Panc1 (cell line): Measurements from ENCODE around the gene DNAJA3. TPM values are rescaled to one million over a fixed set of nuclear protein-coding genes. Genes with fewer than 3 reads are reported as not detected.

Source experiments
- ATAC-seq: fragments of 200-7000 bp; cut with Tn5 transposase; 2 replicates; pipeline ENCODE4 v1.9.1; 2020; ENCODE audit warnings: mild to moderate bottlenecking, moderate library complexity
- BruUV-seq: library from RNA; stranded (reverse); fragments of 400-500 nt; replicated peaks from 2 replicates; lab custom pipeline; 2021; lab: Mats Ljungman, UMichigan
- CTCF ChIA-PET: fragments of 300-600 bp; sonication (Branson Sonifier 250); formaldehyde crosslinking; loops from one replicate; lab custom pipeline; 2022; ENCODE audit warnings: antibody characterized with exemption; lab: Charles Lee
- POLR2A ChIA-PET: fragments of 300-600 bp; sonication (Branson Sonifier 250); formaldehyde crosslinking; loops from one replicate; lab custom pipeline; 2022; ENCODE audit warnings: antibody characterized with exemption; lab: Charles Lee
- DNase-seq: peaks from one replicate; pipeline ENCODE4 v3.0.0-alpha.2; 2010; ENCODE audit warnings: low read depth, low spot score
- H3K27ac ChIP-seq: 2 replicates; pipeline ENCODE4 v1.5.1; 2011; ENCODE audit warnings: mild to moderate bottlenecking, low read length, inconsistent platforms
- H3K27me3 ChIP-seq: fragments of 200-500 bp; sonication (Bioruptor generic); 2 replicates; pipeline ENCODE4 v1.6.0; 2014; ENCODE audit warnings: low read length, inconsistent platforms; ENCODE audit not compliant: control insufficient read depth, insufficient read depth
- H3K36me3 ChIP-seq: fragments of 200-500 bp; sonication (Bioruptor generic); 2 replicates; pipeline ENCODE4 v1.5.1; 2014; ENCODE audit warnings: inconsistent platforms, mild to moderate bottlenecking, low read length, moderate library complexity; ENCODE audit not compliant: control insufficient read depth, insufficient read depth
- H3K4me1 ChIP-seq: 2 replicates; pipeline ENCODE4 v1.5.1; 2011; ENCODE audit warnings: inconsistent platforms, mild to moderate bottlenecking, low read length, moderate library complexity; ENCODE audit not compliant: control insufficient read depth, insufficient read depth
- H3K4me3 ChIP-seq, 2 experiments: 2 replicates each; pipeline ENCODE4 v1.5.1; 2011 to 2012; ENCODE audit warnings: low read depth in 2 of 2, low read length in 2 of 2, mild to moderate bottlenecking in 2 of 2, inconsistent platforms in 1 of 2, moderate library complexity in 1 of 2
- H3K9me3 ChIP-seq: fragments of 200-500 bp; sonication (Bioruptor generic); 2 replicates; pipeline ENCODE4 v1.5.1; 2014; ENCODE audit warnings: low read depth, mild to moderate bottlenecking, inconsistent platforms, low read length, moderate library complexity; ENCODE audit not compliant: control insufficient read depth, insufficient read depth
- POLR2AphosphoS5 ChIP-seq: IDR thresholded peaks from 2 replicates; pipeline ENCODE4 v1.6.1; 2012; ENCODE audit warnings: mild to moderate bottlenecking, low read depth, low read length, moderate library complexity
- SIN3A ChIP-seq: IDR thresholded peaks from 2 replicates; pipeline ENCODE4 v1.6.1; 2012; ENCODE audit warnings: low read depth, mild to moderate bottlenecking, low read length, moderate library complexity, borderline replicate concordance; ENCODE audit not compliant: insufficient read depth
- TCF7L2 ChIP-seq: IDR thresholded peaks from 2 replicates; pipeline ENCODE4 v1.6.1; 2011; ENCODE audit warnings: mild to moderate bottlenecking, low read depth, low read length, inconsistent platforms
- in situ Hi-C: cut with HindIII; loops from 2 replicates; pipeline ENCODE4 v1.10.0; 2016; ENCODE audit warnings: low sequenced_read_pairs, low pct_unique_long_range_greater_than_20kb
- intact Hi-C: fragments of 100-400 bp; cut with micrococcal nuclease; formaldehyde crosslinking; loops from one replicate; pipeline ENCODE4 v1.10.0; 2022; ENCODE audit not compliant: unreplicated experiment
- total RNA-seq: library from RNA; stranded (reverse); gene quantifications from one replicate; pipeline ENCODE4 v1.2.1, GENCODE V29; 2021; ENCODE audit not compliant: unreplicated experiment
- TF ChIP-seq, protein P1 (sequence below): fragments of 450-650 bp; IDR thresholded peaks from 2 replicates; pipeline ENCODE4 v1.5.1; 2017; ENCODE audit warnings: mild to moderate bottlenecking
- TF ChIP-seq, protein P2 (sequence below), 2 experiments: IDR thresholded peaks; 2 replicates each; pipeline ENCODE4 v1.6.1; 2011 to 2012; ENCODE audit warnings: low read depth in 2 of 2, control low read depth in 1 of 2, low read length in 1 of 2, mild to moderate bottlenecking in 1 of 2, moderate library complexity in 1 of 2; ENCODE audit not compliant: insufficient read depth in 1 of 2

The DNAJA3 gene
- total RNA-seq, 1 experiment from 2014 or later, result 68.7 TPM

DNA sequence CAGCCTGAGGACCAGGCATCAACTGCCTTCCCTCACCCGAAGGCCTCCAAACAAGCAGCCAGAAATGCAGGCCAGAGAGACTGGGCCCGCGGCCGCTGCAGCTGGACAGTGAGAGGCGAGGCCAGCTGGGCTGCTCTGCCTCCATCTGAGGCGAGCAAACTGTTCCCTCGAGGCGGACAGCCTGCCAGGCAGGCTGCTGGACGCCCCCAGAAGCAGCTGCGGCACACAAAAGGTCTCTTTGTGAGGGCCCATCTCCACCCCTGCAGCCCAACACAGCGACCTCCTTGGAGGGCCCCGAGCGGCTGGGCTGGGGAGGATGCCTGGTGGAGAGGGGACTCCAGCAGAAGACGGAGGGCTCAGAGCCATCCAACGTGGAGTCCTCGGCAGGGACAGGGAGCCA is 14.0 kb upstream of the DNAJA3 start:
- in situ Hi-C loops, result no loop called here

DNA sequence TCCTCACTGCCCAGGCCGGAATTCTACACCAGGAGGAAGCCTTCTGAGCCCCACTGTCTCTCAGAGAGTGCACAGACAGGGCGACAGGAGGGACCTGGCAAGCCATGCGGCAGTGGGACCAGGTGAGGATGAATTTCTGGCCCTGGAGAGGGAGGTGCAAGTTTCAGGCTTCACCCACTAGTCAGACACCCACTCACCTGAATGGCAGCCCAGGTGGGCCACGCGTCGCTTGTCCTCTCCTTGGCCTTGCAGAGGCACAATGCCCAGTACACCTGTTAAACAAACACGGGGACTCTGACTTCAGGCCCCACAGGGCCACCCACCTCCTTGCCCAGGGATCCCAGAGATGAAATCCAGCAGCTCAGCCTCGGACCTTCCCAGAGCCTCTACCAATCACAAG is 13.5 kb upstream of the DNAJA3 start:
- ChIA-PET POLR2A (no interaction called here), CTCF (no interaction called here)
- ATAC-seq, result no peak
- H3K27me3 ChIP-seq, result no peaks in the 10 kb centered on the region
- BruUV-seq, result no TSS peak
- H3K27ac ChIP-seq, result no peak overlapping the region
- TF ChIP-seq, protein P1, sequence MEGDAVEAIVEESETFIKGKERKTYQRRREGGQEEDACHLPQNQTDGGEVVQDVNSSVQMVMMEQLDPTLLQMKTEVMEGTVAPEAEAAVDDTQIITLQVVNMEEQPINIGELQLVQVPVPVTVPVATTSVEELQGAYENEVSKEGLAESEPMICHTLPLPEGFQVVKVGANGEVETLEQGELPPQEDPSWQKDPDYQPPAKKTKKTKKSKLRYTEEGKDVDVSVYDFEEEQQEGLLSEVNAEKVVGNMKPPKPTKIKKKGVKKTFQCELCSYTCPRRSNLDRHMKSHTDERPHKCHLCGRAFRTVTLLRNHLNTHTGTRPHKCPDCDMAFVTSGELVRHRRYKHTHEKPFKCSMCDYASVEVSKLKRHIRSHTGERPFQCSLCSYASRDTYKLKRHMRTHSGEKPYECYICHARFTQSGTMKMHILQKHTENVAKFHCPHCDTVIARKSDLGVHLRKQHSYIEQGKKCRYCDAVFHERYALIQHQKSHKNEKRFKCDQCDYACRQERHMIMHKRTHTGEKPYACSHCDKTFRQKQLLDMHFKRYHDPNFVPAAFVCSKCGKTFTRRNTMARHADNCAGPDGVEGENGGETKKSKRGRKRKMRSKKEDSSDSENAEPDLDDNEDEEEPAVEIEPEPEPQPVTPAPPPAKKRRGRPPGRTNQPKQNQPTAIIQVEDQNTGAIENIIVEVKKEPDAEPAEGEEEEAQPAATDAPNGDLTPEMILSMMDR, result no peak
- TF ChIP-seq SIN3A, result no peak
- TF ChIP-seq, protein P2, sequence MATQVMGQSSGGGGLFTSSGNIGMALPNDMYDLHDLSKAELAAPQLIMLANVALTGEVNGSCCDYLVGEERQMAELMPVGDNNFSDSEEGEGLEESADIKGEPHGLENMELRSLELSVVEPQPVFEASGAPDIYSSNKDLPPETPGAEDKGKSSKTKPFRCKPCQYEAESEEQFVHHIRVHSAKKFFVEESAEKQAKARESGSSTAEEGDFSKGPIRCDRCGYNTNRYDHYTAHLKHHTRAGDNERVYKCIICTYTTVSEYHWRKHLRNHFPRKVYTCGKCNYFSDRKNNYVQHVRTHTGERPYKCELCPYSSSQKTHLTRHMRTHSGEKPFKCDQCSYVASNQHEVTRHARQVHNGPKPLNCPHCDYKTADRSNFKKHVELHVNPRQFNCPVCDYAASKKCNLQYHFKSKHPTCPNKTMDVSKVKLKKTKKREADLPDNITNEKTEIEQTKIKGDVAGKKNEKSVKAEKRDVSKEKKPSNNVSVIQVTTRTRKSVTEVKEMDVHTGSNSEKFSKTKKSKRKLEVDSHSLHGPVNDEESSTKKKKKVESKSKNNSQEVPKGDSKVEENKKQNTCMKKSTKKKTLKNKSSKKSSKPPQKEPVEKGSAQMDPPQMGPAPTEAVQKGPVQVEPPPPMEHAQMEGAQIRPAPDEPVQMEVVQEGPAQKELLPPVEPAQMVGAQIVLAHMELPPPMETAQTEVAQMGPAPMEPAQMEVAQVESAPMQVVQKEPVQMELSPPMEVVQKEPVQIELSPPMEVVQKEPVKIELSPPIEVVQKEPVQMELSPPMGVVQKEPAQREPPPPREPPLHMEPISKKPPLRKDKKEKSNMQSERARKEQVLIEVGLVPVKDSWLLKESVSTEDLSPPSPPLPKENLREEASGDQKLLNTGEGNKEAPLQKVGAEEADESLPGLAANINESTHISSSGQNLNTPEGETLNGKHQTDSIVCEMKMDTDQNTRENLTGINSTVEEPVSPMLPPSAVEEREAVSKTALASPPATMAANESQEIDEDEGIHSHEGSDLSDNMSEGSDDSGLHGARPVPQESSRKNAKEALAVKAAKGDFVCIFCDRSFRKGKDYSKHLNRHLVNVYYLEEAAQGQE (IDR thresholded peaks at IDR 0.05; ENCODE audit: insufficient read depth in 1 of 2, low read depth in 2 of 2, low read length in 1 of 2), result no peak
- TF ChIP-seq TCF7L2, result no peak
- no peak for TF ChIP-seq POLR2AphosphoS5
- no peak overlapping the region for H3K4me3 ChIP-seq
- no peak for DNase-seq
- peaks cover 2% of the 10 kb centered on the region; the same call in 1 of the 2 replicates for H3K36me3 ChIP-seq
- H3K4me1 ChIP-seq, result peaks cover 7% of the 10 kb centered on the region
- in situ Hi-C loops (no loop called here), intact Hi-C loops (no loop called here)
- H3K9me3 ChIP-seq, result no peaks in the 10 kb centered on the region

More for the DNA sequence above, 14.0 kb upstream of the DNAJA3 start:
- H3K27ac ChIP-seq, result no peak overlapping the region
- ChIA-PET POLR2A (no interaction called here), CTCF (no interaction called here)
- BruUV-seq, result no TSS peak
- TF ChIP-seq POLR2AphosphoS5, result no peak
- TF ChIP-seq TCF7L2, result no peak
- TF ChIP-seq, protein P1, result no peak
- no peak for TF ChIP-seq SIN3A
- TF ChIP-seq, protein P2 (IDR thresholded peaks at IDR 0.05; ENCODE audit: insufficient read depth in 1 of 2, low read depth in 2 of 2, low read length in 1 of 2), result no peak
- no peak for ATAC-seq
- H3K36me3 ChIP-seq, result peaks cover 2% of the 10 kb centered on the region; the same call in 1 of the 2 replicates
- H3K4me3 ChIP-seq, result no peak overlapping the region
- DNase-seq, result no peak
- H3K4me1 ChIP-seq, result peaks cover 7% of the 10 kb centered on the region
- intact Hi-C loops, result no loop called here
- no peaks in the 10 kb centered on the region for H3K9me3 ChIP-seq
- no peaks in the 10 kb centered on the region for H3K27me3 ChIP-seq
